HepG2 (cell line): Measurements from ENCODE around the gene ACVRL1. TPM values are rescaled to one million over a fixed set of nuclear protein-coding genes. Genes with fewer than 3 reads are reported as not detected.

ENCODE experiments used
- ATAC-seq: fragments of 200-7000 bp; cut with Tn5 transposase; 3 replicates; pipeline ENCODE4 v1.9.1; 2020; ENCODE audit warnings: mild to moderate bottlenecking, moderate library complexity
- BruUV-seq: library from RNA; stranded (reverse); fragments of 400-500 nt; replicated peaks from 2 replicates; lab custom pipeline; 2021; lab: Mats Ljungman, UMichigan
- CTCF ChIA-PET: fragments of 300-600 bp; formaldehyde crosslinking; extraction: SDS; loops from one replicate; lab custom pipeline; 2021; ENCODE audit warnings: low total read pairs, inconsistent platforms, low intra/inter-chr PET ratio; lab: Yijun Ruan, JAX
- POLR2A ChIA-PET: fragments of 350-600 bp; sonication (Branson Sonifier 250); formaldehyde crosslinking; loops from one replicate; lab custom pipeline; 2020; ENCODE audit warnings: antibody characterized with exemption, inconsistent platforms; lab: Yijun Ruan, JAX
- DNase-seq: peaks from one replicate; pipeline ENCODE4 v3.0.0-alpha.2; 2015; ENCODE audit warnings: low spot score
- FAIRE-seq: peaks from 3 replicates; lab custom pipeline; 2011; peaks lifted over from hg19 to GRCh38; lab: Jason Lieb, UNC
- H2AFZ ChIP-seq: one replicate; pipeline ENCODE4 v1.6.1; 2011; ENCODE audit warnings: low read length, inconsistent platforms
- H3K27ac ChIP-seq: fragments of 300-600 bp; 3 replicates; pipeline ENCODE4 v1.8.0; 2011; ENCODE audit warnings: mixed run types, mild to moderate bottlenecking, mixed read lengths, low read length, inconsistent platforms; ENCODE audit not compliant: insufficient read depth; ENCODE audit errors: extremely low read length
- H3K27me3 ChIP-seq, 2 experiments: fragments of 200-600 bp in 1 of 2; 2 replicates in 1 of 2; 3 replicates in 1 of 2; pipeline versions ENCODE4 v1.6.0 to v1.8.0; 2011; ENCODE audit warnings: low read length in 2 of 2, mild to moderate bottlenecking in 2 of 2, moderate library complexity in 2 of 2, inconsistent platforms in 1 of 2; ENCODE audit not compliant: insufficient read depth in 2 of 2, control insufficient read depth in 1 of 2
- H3K36me3 ChIP-seq, 2 experiments: fragments of 200-600 bp in 1 of 2; replicated peaks in 1 of 2; 2 replicates in 1 of 2; 3 replicates in 1 of 2; pipeline versions ENCODE4 v1.5.1 to v1.8.0; 2011; ENCODE audit warnings: low read length in 2 of 2, inconsistent platforms in 1 of 2; ENCODE audit not compliant: insufficient read depth in 2 of 2, control insufficient read depth in 1 of 2
- H3K4me1 ChIP-seq: 2 replicates; pipeline ENCODE4 v1.5.1; 2012; ENCODE audit warnings: low read length, inconsistent platforms; ENCODE audit not compliant: insufficient read depth
- H3K4me2 ChIP-seq: 2 replicates; pipeline ENCODE4 v1.6.0; 2011; ENCODE audit warnings: low read depth, low read length, inconsistent platforms
- H3K4me3 ChIP-seq, 3 experiments: fragments of 200-600 bp in 1 of 3; sonication (generic), shearing (Covaris generic) in 1 of 3; replicated peaks in 1 of 3; 2 replicates each; pipeline ENCODE4 v1.5.1; 2011 to 2016; ENCODE audit warnings: low read length in 3 of 3, inconsistent platforms in 2 of 3, low read depth in 2 of 3, mild to moderate bottlenecking in 2 of 3, control low read depth in 1 of 3, mixed read lengths in 1 of 3; ENCODE audit not compliant: insufficient read depth in 1 of 3
- H3K79me2 ChIP-seq: one replicate; pipeline ENCODE4 v1.6.1; 2011; ENCODE audit warnings: low read length, inconsistent platforms; ENCODE audit not compliant: insufficient read depth
- H3K9ac ChIP-seq: 2 replicates; pipeline ENCODE4 v1.6.0; 2011; ENCODE audit warnings: mild to moderate bottlenecking, low read depth, low read length, inconsistent platforms; ENCODE audit not compliant: insufficient read depth
- H3K9me3 ChIP-seq: 2 replicates; pipeline ENCODE4 v1.5.1; 2012; ENCODE audit warnings: mild to moderate bottlenecking, low read length
- H4K20me1 ChIP-seq: 2 replicates; pipeline ENCODE4 v1.6.0; 2011; ENCODE audit warnings: inconsistent platforms, mild to moderate bottlenecking, low read length, moderate library complexity; ENCODE audit not compliant: insufficient read depth
- KDM3A ChIP-seq: IDR thresholded peaks from 2 replicates; pipeline ENCODE4 v1.6.1; 2018; ENCODE audit warnings: low read depth, missing compliant biosample characterization
- PCBP2 ChIP-seq: fragments of 200-400 bp; formaldehyde crosslinking; optimal IDR thresholded peaks from 2 replicates; pipeline ENCODE3; 2018; ENCODE audit warnings: low read length, low read depth; ENCODE audit not compliant: poor library complexity, severe bottlenecking
- SKIL ChIP-seq: sonication (generic); formaldehyde crosslinking; IDR thresholded peaks from 2 replicates; pipeline ENCODE4 v1.8.0; 2022; ENCODE audit warnings: missing genetic modification reagents, mild to moderate bottlenecking, moderate library complexity, borderline replicate concordance
- ZBTB14 ChIP-seq: sonication (generic); formaldehyde crosslinking; IDR thresholded peaks from 2 replicates; pipeline ENCODE4 v1.4.0; 2020; ENCODE audit warnings: missing genetic modification reagents
- ZNF160 ChIP-seq: sonication (generic); formaldehyde crosslinking; IDR thresholded peaks from 2 replicates; pipeline ENCODE4 v1.8.0; 2022; ENCODE audit warnings: mild to moderate bottlenecking, inconsistent platforms, missing genetic modification reagents
- ZNF3 ChIP-seq: IDR thresholded peaks from 2 replicates; pipeline ENCODE4 v1.7.0; 2017; ENCODE audit warnings: inconsistent platforms
- WGBS: methylation state at CpG from one replicate; pipeline ENCODE4 v1.1.6; 2017; ENCODE audit warnings: low lambda C conversion rate; 5-methylcytosine and 5-hydroxymethylcytosine counted together
- in situ Hi-C: cut with HindIII; loops from 2 replicates; pipeline ENCODE4 v1.10.0; 2017; ENCODE audit warnings: low pct_unique_long_range_greater_than_20kb; ENCODE audit not compliant: extremely low pct_ligation_motif_present
- intact Hi-C: fragments of 100-400 bp; cut with micrococcal nuclease; formaldehyde crosslinking; loops from one replicate; pipeline ENCODE4 v1.10.0; 2022; ENCODE audit not compliant: unreplicated experiment
- polyA plus RNA-seq, 8 experiments: library from polyadenylated mRNA; depleted of rRNA in 3 of 8; stranded (reverse) in 7 of 8; unstranded in 1 of 8; fragments of >200 nt; fragmentation: Illumina TruSeq in 4 of 8; extraction: Trizol in 4 of 8; gene quantifications; 2 replicates each; pipeline versions ENCODE4 v1.2.1 to v1.2.3, GENCODE V29; 2011 to 2016; ENCODE audit warnings: low read depth in 4 of 8, missing spikeins in 1 of 8, mixed read lengths in 1 of 8; ENCODE audit not compliant: insufficient read depth in 1 of 8
- total RNA-seq, 5 experiments: library from RNA; depleted of rRNA; stranded (reverse); fragments of >200 nt; fragmentation: Illumina TruSeq; extraction: Trizol; gene quantifications; 2 replicates each; pipeline ENCODE4 v1.2.3, GENCODE V29; 2016; ENCODE audit warnings: low read depth in 1 of 5
- TF ChIP-seq, protein P1 (sequence below): sonication (generic); formaldehyde crosslinking; IDR thresholded peaks from 2 replicates; pipeline ENCODE4 v1.4.0; 2020; ENCODE audit warnings: mild to moderate bottlenecking, missing genetic modification reagents
- TF ChIP-seq, protein P2 (sequence below): sonication (generic); formaldehyde crosslinking; IDR thresholded peaks from 2 replicates; pipeline ENCODE4 v1.4.0; 2020; ENCODE audit warnings: mild to moderate bottlenecking, missing genetic modification reagents
- TF ChIP-seq, protein P3 (sequence below): sonication (generic); formaldehyde crosslinking; IDR thresholded peaks from 2 replicates; pipeline ENCODE4 v1.5.0; 2020; ENCODE audit warnings: missing genetic modification reagents

Gene ACVRL1
- total and polyA plus RNA-seq, 2 of the 13 experiments (the other 11 are each of a cell fraction or from before 2014, with no cell fraction given), result not detected

GRCh38 chr12:51962737-51963136 lies 55.4 kb downstream of the ACVRL1 start:
- intact Hi-C loops, result no loop called here
- Histone ChIP-seq H3K4me1 (peaks cover 51% of the 10 kb centered on the region), H3K4me2 (no peak overlapping the region), H3K79me2 (peaks cover 75% of the 10 kb centered on the region), H4K20me1 (no peaks in the 10 kb centered on the region), H2AFZ (no peak overlapping the region), H3K4me3 (no peak overlapping the region), H3K9me3 (no peaks in the 10 kb centered on the region), H3K27ac (peak overlapping the region; percentile 22), H3K9ac (no peak overlapping the region), H3K36me3 (no peaks in the 10 kb centered on the region; a peak in 1 of 5 replicates), H3K27me3 (no peaks in the 10 kb centered on the region)
- DNase-seq (no peak), FAIRE-seq (no peak), ATAC-seq (no peak)
- BruUV-seq, result no TSS peak
- CTCF ChIA-PET, result no interaction called here
- in situ Hi-C loops, result no loop called here
- 88% methylated on average over 3 of the region's 3 CpGs for WGBS
- POLR2A ChIA-PET, result interaction anchor here (1.3 kb wide), 1 partner anchor 14 kb away, joined by 9 read pairs; no protein-coding TSS in a partner anchor
- TF ChIP-seq, protein P1, sequence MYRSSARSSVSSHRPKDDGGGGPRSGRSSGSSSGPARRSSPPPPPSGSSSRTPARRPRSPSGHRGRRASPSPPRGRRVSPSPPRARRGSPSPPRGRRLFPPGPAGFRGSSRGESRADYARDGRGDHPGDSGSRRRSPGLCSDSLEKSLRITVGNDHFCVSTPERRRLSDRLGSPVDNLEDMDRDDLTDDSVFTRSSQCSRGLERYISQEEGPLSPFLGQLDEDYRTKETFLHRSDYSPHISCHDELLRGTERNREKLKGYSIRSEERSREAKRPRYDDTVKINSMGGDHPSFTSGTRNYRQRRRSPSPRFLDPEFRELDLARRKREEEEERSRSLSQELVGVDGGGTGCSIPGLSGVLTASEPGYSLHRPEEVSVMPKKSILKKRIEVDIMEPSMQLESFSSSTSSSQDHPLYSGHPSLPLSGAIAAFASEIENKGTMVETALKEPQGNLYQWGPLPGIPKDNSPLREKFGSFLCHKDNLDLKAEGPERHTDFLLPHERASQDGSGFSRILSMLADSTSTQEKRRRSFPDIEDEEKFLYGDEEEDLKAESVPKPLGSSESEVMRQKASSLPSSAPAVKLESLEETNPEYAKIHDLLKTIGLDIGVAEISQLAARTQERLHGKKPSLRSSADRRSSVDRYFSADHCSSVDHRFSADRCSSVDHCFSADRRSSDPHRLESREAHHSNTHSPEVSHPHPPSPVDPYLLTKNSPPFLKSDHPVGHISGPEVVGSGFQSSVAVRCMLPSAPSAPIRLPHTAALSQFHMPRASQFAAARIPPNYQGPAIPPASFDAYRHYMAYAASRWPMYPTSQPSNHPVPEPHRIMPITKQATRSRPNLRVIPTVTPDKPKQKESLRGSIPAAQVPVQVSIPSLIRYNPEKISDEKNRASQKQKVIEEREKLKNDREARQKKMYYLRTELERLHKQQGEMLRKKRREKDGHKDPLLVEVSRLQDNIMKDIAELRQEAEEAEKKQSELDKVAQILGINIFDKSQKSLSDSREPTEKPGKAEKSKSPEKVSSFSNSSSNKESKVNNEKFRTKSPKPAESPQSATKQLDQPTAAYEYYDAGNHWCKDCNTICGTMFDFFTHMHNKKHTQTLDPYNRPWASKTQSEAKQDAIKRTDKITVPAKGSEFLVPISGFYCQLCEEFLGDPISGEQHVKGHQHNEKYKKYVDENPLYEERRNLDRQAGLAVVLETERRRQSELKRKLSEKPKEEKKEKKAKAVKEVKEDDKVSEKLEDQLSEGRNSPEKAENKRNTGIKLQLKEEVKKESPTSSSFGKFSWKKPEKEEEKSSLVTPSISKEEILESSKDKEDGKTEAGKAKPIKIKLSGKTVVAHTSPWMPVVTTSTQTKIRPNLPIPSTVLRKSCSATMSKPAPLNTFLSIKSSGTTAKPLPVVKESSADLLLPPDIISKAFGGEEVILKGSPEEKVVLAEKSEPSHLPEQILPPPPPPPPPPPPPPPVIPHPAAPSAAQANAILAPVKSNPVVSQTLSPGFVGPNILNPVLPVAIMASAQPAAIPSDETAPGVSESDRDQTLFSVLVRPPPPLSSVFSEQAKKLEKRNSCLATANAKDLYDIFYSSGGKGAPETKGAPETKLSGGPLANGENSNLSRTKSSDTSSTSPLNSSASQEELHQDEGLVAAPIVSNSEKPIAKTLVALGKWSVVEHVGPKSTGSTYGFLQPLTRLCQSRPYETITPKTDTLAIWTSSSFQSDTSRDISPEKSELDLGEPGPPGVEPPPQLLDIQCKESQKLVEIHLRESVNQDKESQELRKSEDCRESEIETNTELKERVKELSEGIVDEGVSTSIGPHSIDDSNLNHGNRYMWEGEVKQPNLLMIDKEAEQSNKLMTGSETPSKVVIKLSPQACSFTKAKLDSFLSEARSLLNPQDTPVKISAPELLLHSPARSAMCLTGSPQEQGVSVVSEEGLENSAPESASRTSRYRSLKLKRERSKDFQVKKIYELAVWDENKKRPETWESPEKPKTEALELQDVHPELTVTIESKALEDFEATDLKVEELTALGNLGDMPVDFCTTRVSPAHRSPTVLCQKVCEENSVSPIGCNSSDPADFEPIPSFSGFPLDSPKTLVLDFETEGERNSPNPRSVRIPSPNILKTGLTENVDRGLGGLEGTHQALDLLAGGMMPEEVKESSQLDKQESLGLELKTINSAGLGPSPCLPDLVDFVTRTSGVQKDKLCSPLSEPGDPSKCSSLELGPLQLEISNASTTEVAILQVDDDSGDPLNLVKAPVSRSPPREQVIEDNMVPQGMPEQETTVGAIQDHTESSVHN (CRISPR knock-in tag), result no peak
- TF ChIP-seq ZNF160 (CRISPR knock-in tag) (no peak), KDM3A (CRISPR knock-in tag) (no peak), SKIL (CRISPR knock-in tag) (no peak), ZBTB14 (no peak), PCBP2 (no peak), ZNF3 (CRISPR knock-in tag) (no peak)
- TF ChIP-seq, protein P2, sequence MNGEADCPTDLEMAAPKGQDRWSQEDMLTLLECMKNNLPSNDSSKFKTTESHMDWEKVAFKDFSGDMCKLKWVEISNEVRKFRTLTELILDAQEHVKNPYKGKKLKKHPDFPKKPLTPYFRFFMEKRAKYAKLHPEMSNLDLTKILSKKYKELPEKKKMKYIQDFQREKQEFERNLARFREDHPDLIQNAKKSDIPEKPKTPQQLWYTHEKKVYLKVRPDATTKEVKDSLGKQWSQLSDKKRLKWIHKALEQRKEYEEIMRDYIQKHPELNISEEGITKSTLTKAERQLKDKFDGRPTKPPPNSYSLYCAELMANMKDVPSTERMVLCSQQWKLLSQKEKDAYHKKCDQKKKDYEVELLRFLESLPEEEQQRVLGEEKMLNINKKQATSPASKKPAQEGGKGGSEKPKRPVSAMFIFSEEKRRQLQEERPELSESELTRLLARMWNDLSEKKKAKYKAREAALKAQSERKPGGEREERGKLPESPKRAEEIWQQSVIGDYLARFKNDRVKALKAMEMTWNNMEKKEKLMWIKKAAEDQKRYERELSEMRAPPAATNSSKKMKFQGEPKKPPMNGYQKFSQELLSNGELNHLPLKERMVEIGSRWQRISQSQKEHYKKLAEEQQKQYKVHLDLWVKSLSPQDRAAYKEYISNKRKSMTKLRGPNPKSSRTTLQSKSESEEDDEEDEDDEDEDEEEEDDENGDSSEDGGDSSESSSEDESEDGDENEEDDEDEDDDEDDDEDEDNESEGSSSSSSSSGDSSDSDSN (CRISPR knock-in tag), result no peak
- TF ChIP-seq, protein P3, sequence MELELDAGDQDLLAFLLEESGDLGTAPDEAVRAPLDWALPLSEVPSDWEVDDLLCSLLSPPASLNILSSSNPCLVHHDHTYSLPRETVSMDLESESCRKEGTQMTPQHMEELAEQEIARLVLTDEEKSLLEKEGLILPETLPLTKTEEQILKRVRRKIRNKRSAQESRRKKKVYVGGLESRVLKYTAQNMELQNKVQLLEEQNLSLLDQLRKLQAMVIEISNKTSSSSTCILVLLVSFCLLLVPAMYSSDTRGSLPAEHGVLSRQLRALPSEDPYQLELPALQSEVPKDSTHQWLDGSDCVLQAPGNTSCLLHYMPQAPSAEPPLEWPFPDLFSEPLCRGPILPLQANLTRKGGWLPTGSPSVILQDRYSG (CRISPR knock-in tag), result no peak
